ENCODE results near the gene PIK3CB.

DNA sequence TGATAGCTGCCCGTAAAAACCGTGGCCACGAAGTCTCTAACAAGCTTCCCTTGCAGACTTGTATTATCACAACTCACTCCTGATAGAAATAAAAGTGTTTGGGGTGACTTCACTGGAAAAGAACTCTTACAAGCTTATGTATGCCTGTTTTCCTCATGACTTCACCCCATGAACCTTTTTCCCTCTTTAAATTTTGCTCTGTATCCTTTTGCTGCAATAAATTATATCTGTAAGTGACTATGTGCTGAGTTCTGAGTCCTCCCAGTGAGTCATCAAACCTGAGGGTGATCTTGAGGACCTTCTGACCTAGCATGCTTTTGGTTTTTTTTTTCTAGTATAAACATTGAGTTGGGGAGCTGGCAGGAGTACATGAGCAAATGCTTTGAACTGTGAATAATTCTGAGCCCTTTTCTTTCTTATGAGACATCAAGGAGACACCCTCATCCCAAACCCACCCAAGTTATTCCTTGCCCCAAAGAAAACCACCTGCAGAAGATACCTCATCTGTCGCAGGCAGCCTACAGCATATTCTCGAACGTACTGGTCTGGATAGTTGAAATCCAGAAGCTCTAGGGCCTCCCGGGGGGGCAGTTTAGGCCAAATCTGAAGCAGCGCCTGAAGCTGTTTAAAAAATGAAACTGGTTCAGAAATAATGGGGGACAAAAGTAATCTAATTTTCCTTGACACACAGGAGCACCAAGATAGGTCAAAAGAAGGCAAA, 140.3 kb downstream of the PIK3CB start:
- TF ChIP-seq, protein P1, sequence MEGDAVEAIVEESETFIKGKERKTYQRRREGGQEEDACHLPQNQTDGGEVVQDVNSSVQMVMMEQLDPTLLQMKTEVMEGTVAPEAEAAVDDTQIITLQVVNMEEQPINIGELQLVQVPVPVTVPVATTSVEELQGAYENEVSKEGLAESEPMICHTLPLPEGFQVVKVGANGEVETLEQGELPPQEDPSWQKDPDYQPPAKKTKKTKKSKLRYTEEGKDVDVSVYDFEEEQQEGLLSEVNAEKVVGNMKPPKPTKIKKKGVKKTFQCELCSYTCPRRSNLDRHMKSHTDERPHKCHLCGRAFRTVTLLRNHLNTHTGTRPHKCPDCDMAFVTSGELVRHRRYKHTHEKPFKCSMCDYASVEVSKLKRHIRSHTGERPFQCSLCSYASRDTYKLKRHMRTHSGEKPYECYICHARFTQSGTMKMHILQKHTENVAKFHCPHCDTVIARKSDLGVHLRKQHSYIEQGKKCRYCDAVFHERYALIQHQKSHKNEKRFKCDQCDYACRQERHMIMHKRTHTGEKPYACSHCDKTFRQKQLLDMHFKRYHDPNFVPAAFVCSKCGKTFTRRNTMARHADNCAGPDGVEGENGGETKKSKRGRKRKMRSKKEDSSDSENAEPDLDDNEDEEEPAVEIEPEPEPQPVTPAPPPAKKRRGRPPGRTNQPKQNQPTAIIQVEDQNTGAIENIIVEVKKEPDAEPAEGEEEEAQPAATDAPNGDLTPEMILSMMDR (IDR thresholded peaks at IDR 0.05) = no peak
- TF ChIP-seq, protein P2, sequence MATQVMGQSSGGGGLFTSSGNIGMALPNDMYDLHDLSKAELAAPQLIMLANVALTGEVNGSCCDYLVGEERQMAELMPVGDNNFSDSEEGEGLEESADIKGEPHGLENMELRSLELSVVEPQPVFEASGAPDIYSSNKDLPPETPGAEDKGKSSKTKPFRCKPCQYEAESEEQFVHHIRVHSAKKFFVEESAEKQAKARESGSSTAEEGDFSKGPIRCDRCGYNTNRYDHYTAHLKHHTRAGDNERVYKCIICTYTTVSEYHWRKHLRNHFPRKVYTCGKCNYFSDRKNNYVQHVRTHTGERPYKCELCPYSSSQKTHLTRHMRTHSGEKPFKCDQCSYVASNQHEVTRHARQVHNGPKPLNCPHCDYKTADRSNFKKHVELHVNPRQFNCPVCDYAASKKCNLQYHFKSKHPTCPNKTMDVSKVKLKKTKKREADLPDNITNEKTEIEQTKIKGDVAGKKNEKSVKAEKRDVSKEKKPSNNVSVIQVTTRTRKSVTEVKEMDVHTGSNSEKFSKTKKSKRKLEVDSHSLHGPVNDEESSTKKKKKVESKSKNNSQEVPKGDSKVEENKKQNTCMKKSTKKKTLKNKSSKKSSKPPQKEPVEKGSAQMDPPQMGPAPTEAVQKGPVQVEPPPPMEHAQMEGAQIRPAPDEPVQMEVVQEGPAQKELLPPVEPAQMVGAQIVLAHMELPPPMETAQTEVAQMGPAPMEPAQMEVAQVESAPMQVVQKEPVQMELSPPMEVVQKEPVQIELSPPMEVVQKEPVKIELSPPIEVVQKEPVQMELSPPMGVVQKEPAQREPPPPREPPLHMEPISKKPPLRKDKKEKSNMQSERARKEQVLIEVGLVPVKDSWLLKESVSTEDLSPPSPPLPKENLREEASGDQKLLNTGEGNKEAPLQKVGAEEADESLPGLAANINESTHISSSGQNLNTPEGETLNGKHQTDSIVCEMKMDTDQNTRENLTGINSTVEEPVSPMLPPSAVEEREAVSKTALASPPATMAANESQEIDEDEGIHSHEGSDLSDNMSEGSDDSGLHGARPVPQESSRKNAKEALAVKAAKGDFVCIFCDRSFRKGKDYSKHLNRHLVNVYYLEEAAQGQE (IDR thresholded peaks at IDR 0.05; ENCODE audit: insufficient read depth in 1 of 2, low read depth in 2 of 2, low read length in 1 of 2) = no peak
- TF ChIP-seq POLR2AphosphoS5 (IDR thresholded peaks at IDR 0.05; ENCODE audit: low read depth, low read length) (peak; percentile 55; the same call in 1 of the 2 replicates), TCF7L2 (IDR thresholded peaks at IDR 0.05; ENCODE audit: low read depth, low read length) (peak; percentile 79)
